ENCODE data around the gene AFAP1L2.

The AFAP1L2 gene

DNA sequence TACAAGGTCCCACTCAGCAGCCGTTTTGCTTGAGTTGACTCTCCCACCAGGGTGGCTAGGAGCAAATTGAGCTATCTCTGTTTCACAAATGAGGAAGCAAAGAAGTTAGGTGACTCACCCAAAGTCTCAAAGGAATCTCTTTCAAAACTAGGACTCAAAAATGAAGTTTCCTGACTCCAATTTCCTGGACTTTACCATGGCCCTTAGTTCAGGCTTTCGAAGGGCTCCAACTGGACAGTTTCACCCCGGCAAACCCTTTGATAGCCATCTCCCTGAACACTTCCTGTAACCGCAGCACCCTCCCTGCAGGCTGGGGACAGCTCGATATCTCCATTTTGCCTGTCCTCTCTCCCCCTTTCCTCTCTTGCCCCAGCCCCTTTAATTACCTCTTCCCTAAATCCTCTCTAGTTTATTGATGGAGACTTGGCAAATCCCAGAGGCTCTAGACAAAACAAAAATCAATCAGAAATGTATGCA is 4.7 kb upstream of the AFAP1L2 start:
- DNase-seq (ENCODE audit: low read depth, low spot score) = no peak
- no peak overlapping the region for H3K4me3 ChIP-seq (ENCODE audit: low read depth, low read length)
- in situ Hi-C loops (cut with HindIII; ENCODE audit: low sequenced_read_pairs) = no loop called here
- TF ChIP-seq, protein P1, sequence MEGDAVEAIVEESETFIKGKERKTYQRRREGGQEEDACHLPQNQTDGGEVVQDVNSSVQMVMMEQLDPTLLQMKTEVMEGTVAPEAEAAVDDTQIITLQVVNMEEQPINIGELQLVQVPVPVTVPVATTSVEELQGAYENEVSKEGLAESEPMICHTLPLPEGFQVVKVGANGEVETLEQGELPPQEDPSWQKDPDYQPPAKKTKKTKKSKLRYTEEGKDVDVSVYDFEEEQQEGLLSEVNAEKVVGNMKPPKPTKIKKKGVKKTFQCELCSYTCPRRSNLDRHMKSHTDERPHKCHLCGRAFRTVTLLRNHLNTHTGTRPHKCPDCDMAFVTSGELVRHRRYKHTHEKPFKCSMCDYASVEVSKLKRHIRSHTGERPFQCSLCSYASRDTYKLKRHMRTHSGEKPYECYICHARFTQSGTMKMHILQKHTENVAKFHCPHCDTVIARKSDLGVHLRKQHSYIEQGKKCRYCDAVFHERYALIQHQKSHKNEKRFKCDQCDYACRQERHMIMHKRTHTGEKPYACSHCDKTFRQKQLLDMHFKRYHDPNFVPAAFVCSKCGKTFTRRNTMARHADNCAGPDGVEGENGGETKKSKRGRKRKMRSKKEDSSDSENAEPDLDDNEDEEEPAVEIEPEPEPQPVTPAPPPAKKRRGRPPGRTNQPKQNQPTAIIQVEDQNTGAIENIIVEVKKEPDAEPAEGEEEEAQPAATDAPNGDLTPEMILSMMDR (IDR thresholded peaks at IDR 0.05; ENCODE audit: low read depth, low read length) = no peak

DNA sequence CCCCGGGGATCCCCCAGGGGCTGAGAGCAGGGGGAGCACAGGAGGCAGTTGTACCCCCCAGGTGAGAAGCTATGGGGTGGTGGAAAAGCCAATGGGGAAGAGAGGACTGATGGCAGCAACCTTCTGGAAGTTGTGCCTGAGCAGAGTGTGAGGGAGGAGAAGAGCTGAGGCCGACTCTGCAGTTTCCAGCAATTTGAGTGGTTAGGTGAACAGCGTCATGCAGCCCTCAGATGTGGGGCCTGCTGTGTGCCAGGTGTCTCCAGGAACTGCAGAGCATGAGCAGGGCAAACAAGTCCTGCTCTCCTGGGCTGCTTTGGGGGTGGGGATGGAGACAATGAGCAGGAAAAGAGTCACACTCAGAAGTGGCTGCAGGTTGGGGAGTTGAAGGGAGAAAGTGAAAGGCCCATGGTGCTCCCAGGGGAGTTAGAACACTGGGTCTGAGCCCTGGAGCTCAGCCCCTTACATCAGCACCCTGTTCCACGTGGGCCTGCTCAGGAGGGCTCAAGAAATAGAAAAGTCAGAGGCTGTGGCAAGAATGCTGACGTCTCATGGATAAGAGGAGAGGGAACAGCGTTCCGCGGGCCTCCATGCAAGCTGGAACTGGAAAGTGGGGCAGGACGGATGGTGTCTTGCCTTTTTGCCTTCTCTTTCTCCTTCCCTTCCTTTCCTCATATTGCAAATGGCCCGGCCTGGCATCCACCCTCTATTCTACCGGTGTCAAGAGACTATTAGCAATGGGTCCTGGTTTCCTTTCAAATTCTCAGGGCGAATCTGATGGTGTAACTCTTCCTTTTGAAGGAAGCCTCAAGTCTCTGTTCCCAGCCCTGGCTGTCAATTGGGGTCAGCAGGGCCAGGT is 4.0 kb upstream of the AFAP1L2 start:
- no peak overlapping the region for H3K4me3 ChIP-seq (ENCODE audit: low read depth, low read length)
- TF ChIP-seq, protein P1 (IDR thresholded peaks at IDR 0.05; ENCODE audit: low read depth, low read length) = no peak
- in situ Hi-C loops (cut with HindIII; ENCODE audit: low sequenced_read_pairs) = no loop called here
- DNase-seq (ENCODE audit: low read depth, low spot score) = no peak

DNA sequence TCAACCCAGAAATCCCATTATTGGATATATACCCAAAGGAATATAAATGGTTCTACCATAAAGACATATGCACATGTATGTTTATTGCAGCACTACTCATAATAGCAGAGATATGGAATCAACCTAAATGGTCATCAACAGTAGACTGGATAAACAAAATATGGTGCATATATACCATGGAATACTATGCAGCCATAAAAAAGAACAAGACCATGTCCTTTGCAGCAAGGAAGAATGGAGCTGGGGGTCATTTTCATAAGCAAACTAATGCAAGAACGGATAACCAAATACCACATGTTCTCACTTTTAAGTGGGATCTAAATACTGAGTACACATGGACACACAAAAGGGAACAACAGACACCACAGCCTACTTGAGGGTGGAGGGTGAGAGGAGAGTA is 2.2 kb upstream of the AFAP1L2 start:
- H3K4me3 ChIP-seq (ENCODE audit: low read depth, low read length) = no peak overlapping the region
- in situ Hi-C loops (cut with HindIII; ENCODE audit: low sequenced_read_pairs) = no loop called here
- TF ChIP-seq, protein P1 (IDR thresholded peaks at IDR 0.05; ENCODE audit: low read depth, low read length) = no peak
- DNase-seq (ENCODE audit: low read depth, low spot score) = no peak

DNA sequence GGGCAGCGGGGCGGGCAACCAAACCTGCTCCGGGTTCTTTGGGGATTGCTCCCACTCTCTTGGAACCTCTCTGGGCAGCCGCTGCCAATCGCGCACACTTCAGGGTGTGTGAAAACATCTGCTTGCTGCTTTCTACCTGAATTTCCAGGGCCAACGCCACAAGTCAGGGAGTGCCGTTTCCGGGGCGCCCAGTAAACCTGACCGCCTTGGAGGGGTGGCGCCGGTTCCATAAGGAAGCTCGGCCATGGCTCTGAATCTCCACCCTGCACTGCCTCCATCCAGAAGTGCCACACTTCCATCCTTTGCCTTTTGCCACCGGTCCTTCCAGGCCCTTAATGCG is 679 bp upstream of the AFAP1L2 start:
- H3K4me3 ChIP-seq (ENCODE audit: low read depth, low read length) = no peak overlapping the region
- no peak for DNase-seq (ENCODE audit: low read depth, low spot score)
- TF ChIP-seq, protein P1 (IDR thresholded peaks at IDR 0.05; ENCODE audit: low read depth, low read length) = no peak
- in situ Hi-C loops (cut with HindIII; ENCODE audit: low sequenced_read_pairs) = no loop called here

DNA sequence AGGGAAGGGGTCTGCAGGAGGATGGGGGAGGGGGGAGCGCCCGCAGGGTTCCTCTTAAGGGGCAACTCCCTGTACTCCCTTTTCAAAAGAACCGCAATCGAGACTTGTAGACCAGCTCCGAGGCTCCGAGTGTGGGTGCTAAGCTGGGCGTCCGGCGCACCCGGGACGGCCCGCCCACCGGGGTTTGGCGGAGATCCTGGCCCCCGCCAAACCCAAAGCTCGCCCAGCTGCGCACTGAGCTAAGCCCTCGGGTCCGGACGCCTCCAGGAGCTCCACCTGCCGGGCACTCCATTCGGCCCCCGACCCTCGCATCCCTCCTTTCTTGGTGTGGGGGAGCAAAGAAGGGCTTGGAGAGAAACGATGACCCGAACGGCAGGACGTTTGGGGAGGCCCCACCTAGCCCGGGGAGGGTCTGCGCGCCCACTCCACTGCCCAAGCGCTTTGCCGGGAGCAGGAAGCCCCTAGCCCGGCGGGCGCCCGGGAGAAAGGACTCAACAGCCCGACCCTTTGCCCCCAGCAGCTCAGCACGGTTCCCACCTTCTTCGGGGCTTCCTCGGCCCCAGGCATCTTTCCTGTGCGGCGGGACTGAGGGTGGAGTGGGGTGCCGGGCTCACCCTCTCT is 651 bp downstream of the AFAP1L2 start:
- DNase-seq (ENCODE audit: low read depth, low spot score) = no peak
- H3K4me3 ChIP-seq (ENCODE audit: low read depth, low read length) = peak overlapping the region; percentile 53
- TF ChIP-seq, protein P1 (IDR thresholded peaks at IDR 0.05; ENCODE audit: low read depth, low read length) = peak; percentile 26
- in situ Hi-C loops (cut with HindIII; ENCODE audit: low sequenced_read_pairs) = no loop called here

DNA sequence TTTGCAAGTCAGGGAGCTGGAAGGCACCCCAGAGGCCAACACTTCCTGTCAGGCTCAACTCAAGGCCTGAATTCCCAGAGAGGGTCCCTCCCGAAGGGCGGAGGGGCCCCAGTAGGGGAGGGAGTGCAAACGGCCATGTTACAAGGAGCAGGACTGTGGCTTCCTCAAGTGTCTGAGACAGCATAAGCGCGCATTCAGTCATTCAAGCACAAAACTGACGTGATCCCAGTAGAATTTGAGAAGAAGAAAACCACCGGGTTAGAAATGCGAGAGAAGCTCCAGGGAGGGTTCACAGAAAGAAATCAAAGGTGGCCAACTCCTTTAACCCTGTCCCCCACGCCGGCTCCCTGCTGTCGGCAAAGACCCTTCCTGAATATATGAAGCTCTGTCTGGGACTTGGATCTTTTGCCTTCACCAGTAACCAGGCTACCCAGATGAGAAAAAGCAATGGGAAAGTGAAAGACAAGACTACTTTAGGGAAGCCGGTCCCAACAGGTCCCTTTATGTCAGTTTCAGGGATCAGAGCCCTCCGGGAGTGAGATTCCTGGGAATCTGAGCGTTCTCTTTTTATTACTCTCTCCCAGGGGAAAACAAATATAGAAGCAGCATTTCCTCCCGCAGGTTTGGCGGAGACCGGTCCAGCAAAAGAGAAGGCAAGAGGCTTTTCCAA is 1.3 kb downstream of the AFAP1L2 start:
- TF ChIP-seq, protein P1 (IDR thresholded peaks at IDR 0.05; ENCODE audit: low read depth, low read length) = no peak
- DNase-seq (ENCODE audit: low read depth, low spot score) = no peak
- H3K4me3 ChIP-seq (ENCODE audit: low read depth, low read length) = peak overlapping the region; percentile 53
- in situ Hi-C loops (cut with HindIII; ENCODE audit: low sequenced_read_pairs) = no loop called here

All from astrocyte of the spinal cord (primary cell).